ENCODE measurements around the gene UIMC1. TPM values are rescaled to one million over a fixed set of nuclear protein-coding genes. Genes with fewer than 3 reads are reported as not detected.

The UIMC1 gene
- total RNA-seq, 1 experiment from 2014 or later: 53.0 TPM

DNA sequence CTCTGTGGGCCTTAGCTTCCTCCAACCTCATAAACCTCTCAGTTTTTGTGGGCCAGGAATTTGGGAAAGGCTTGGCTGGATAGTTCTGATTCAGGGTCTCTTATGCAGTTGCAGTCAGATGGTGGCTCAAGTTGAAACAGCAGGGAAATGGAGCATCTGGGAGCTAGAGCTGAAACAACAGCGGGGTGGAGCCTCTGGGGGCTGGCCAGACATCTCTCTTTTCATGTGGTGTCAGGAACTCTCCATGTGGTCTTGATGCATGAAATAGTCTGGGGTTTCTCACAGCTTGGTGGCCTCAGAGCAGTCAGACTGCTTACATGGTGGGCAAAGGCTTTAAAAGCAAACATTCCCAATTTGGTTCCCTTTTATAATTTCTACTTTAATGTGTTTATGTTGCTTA, 29.4 kb upstream of the UIMC1 start:
- no peak overlapping the region for H3K4me3 Mint-ChIP-seq
- H3K4ac ChIP-seq (ENCODE audit: low read depth, low read length): no peak overlapping the region
- H3K4me2 ChIP-seq (ENCODE audit: insufficient read depth, insufficient read length, low read length): no peak overlapping the region
- H2BK12ac ChIP-seq (ENCODE audit: insufficient read length, low read depth, low read length): no peak overlapping the region
- no peak overlapping the region for H3K9ac ChIP-seq (ENCODE audit: extremely low read depth, insufficient read length, low read length)
- H3K27ac ChIP-seq (ENCODE audit: insufficient read length, low read depth, low read length): no peak overlapping the region
- TF ChIP-seq, protein P1, sequence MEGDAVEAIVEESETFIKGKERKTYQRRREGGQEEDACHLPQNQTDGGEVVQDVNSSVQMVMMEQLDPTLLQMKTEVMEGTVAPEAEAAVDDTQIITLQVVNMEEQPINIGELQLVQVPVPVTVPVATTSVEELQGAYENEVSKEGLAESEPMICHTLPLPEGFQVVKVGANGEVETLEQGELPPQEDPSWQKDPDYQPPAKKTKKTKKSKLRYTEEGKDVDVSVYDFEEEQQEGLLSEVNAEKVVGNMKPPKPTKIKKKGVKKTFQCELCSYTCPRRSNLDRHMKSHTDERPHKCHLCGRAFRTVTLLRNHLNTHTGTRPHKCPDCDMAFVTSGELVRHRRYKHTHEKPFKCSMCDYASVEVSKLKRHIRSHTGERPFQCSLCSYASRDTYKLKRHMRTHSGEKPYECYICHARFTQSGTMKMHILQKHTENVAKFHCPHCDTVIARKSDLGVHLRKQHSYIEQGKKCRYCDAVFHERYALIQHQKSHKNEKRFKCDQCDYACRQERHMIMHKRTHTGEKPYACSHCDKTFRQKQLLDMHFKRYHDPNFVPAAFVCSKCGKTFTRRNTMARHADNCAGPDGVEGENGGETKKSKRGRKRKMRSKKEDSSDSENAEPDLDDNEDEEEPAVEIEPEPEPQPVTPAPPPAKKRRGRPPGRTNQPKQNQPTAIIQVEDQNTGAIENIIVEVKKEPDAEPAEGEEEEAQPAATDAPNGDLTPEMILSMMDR (conservative IDR thresholded peaks at IDR 0.05): no peak
- H3K4me1 Mint-ChIP-seq: peaks cover 10 to 14% of the 10 kb centered on the region in 2 experiments
- H2BK5ac ChIP-seq (ENCODE audit: insufficient read length, low read length): no peak overlapping the region
- H3K27me3 ChIP-seq (ENCODE audit: insufficient read depth, low read length): no peaks in the 10 kb centered on the region; the same call in 1 of the 2 replicates
- H3K4me1 ChIP-seq (ENCODE audit: insufficient read depth, low read length): peaks cover 8% of the 10 kb centered on the region; the same call in 1 of the 2 replicates
- H3K56ac ChIP-seq (ENCODE audit: insufficient read length, low read depth, low read length): no peak overlapping the region
- no peak overlapping the region for H2BK20ac ChIP-seq (ENCODE audit: low read depth, low read length, poor library complexity, severe bottlenecking)
- H3T11ph ChIP-seq (ENCODE audit: low read length): no peak overlapping the region
- H3K14ac ChIP-seq (ENCODE audit: insufficient read depth, low read length): no peak overlapping the region
- H3K9me3 ChIP-seq (ENCODE audit: control insufficient read depth, low read depth, low read length): no peaks in the 10 kb centered on the region
- no peak overlapping the region for H4K8ac ChIP-seq (replicated peaks; ENCODE audit: insufficient read length, low read depth, low read length)
- DNase-seq: peak; percentile 56
- H2AK5ac ChIP-seq (ENCODE audit: insufficient read length, low read length): no peak overlapping the region
- H3K79me1 ChIP-seq (ENCODE audit: insufficient read depth, low read depth, low read length, poor library complexity, severe bottlenecking): peaks cover 3% of the 10 kb centered on the region
- peak overlapping the region; percentile 31 to 82 (median 60); a peak in 5 of 7 replicates for H3K27ac Mint-ChIP-seq
- H2AFZ ChIP-seq (ENCODE audit: low read length): no peak overlapping the region
- H3K23me2 ChIP-seq (ENCODE audit: insufficient read length, low read depth, low read length, poor library complexity, severe bottlenecking): no peaks in the 10 kb centered on the region
- H2BK120ac ChIP-seq (ENCODE audit: low read depth, low read length, poor library complexity, severe bottlenecking): no peak overlapping the region
- H4K91ac ChIP-seq (ENCODE audit: insufficient read length, low read depth, low read length): no peak overlapping the region
- H3K79me2 ChIP-seq (ENCODE audit: insufficient read depth, low read length): no peaks in the 10 kb centered on the region
- no peaks in the 10 kb centered on the region for H3K27me3 Mint-ChIP-seq (ENCODE audit: low read depth)
- no peak overlapping the region for H3K23ac ChIP-seq (ENCODE audit: insufficient read length, low read depth, low read length)
- H4K20me1 ChIP-seq (ENCODE audit: control insufficient read depth, insufficient read depth, insufficient read length): no peaks in the 10 kb centered on the region
- H4K5ac ChIP-seq (ENCODE audit: insufficient read length, low read depth, low read length): no peak overlapping the region
- no peak overlapping the region for H2BK15ac ChIP-seq (ENCODE audit: low read depth, low read length)
- H3K9me3 Mint-ChIP-seq: no peaks in the 10 kb centered on the region
- no peak overlapping the region for H3K18ac ChIP-seq (ENCODE audit: insufficient read length, low read depth, low read length)
- no CpG with 5 or more reads among the region's 1 CpG for WGBS (ENCODE audit: extremely low coverage, insufficient read length, low lambda C conversion rate)
- peaks cover 0 to 23% (median 22%) of the 10 kb centered on the region in 3 experiments; a peak in 5 of 7 replicates for H3K36me3 Mint-ChIP-seq (ENCODE audit: insufficient read depth in 1 of 3, low read depth in 3 of 3)

Data from H9 (cell line).